PFSK-1 (cell line): ENCODE measurements around the gene POLR3A.

Source experiments
- FOXP2 ChIP-seq: optimal IDR thresholded peaks from 2 replicates; pipeline ENCODE3; 2011; ENCODE audit warnings: borderline replicate concordance, control low read depth, inconsistent platforms; ENCODE audit not compliant: insufficient read depth; ENCODE audit errors: extremely low read length, extremely low read depth
- POLR2AphosphoS5 ChIP-seq: IDR thresholded peaks from 2 replicates; pipeline ENCODE4 v1.6.1; 2012; ENCODE audit warnings: low read depth, mild to moderate bottlenecking, control low read depth, low read length, moderate library complexity
- SIN3A ChIP-seq: IDR thresholded peaks from 2 replicates; pipeline ENCODE4 v1.6.1; 2012; ENCODE audit warnings: mild to moderate bottlenecking, low read length, moderate library complexity, borderline replicate concordance; ENCODE audit not compliant: insufficient read depth
- TAF1 ChIP-seq: IDR thresholded peaks from 2 replicates; pipeline ENCODE4 v1.6.1; 2012; ENCODE audit warnings: low read length, control low read depth, borderline replicate concordance; ENCODE audit not compliant: insufficient read depth
- TF ChIP-seq, protein P1 (sequence below), 2 experiments: IDR thresholded peaks; 2 replicates each; pipeline versions ENCODE4 v1.6.1 to v1.8.0; 2011 to 2012; ENCODE audit warnings: low read depth in 2 of 2, low read length in 2 of 2, control low read depth in 1 of 2, inconsistent platforms in 1 of 2, mild to moderate bottlenecking in 1 of 2, moderate library complexity in 1 of 2; ENCODE audit not compliant: insufficient read depth in 1 of 2

POLR3A gene

DNA sequence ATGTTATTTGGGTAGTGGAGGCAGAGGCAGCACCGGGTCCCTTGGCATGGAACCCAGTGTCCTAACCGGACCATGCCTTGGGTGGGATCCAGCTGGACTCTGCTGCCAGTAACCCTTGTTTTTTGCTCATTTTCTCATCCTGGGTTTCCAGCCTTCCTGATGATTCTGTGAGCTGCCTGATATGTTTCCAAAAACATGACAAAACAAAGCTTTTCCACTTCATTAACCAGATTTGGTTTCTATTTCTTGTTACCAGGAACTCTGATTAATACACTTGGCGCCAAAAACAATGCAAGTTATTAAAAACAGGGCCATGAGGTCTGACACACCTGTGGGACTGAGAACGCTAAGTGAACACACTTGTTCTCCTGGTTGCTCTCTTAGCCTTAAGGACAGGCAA is 69.9 kb downstream of the POLR3A start:
- no peak for TF ChIP-seq POLR2AphosphoS5
- TF ChIP-seq, protein P1, sequence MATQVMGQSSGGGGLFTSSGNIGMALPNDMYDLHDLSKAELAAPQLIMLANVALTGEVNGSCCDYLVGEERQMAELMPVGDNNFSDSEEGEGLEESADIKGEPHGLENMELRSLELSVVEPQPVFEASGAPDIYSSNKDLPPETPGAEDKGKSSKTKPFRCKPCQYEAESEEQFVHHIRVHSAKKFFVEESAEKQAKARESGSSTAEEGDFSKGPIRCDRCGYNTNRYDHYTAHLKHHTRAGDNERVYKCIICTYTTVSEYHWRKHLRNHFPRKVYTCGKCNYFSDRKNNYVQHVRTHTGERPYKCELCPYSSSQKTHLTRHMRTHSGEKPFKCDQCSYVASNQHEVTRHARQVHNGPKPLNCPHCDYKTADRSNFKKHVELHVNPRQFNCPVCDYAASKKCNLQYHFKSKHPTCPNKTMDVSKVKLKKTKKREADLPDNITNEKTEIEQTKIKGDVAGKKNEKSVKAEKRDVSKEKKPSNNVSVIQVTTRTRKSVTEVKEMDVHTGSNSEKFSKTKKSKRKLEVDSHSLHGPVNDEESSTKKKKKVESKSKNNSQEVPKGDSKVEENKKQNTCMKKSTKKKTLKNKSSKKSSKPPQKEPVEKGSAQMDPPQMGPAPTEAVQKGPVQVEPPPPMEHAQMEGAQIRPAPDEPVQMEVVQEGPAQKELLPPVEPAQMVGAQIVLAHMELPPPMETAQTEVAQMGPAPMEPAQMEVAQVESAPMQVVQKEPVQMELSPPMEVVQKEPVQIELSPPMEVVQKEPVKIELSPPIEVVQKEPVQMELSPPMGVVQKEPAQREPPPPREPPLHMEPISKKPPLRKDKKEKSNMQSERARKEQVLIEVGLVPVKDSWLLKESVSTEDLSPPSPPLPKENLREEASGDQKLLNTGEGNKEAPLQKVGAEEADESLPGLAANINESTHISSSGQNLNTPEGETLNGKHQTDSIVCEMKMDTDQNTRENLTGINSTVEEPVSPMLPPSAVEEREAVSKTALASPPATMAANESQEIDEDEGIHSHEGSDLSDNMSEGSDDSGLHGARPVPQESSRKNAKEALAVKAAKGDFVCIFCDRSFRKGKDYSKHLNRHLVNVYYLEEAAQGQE (IDR thresholded peaks at IDR 0.05; ENCODE audit: insufficient read depth in 1 of 2, low read depth in 2 of 2, low read length in 2 of 2) = no peak
- TF ChIP-seq FOXP2 = no peak
- no peak for TF ChIP-seq TAF1
- TF ChIP-seq SIN3A = no peak

DNA sequence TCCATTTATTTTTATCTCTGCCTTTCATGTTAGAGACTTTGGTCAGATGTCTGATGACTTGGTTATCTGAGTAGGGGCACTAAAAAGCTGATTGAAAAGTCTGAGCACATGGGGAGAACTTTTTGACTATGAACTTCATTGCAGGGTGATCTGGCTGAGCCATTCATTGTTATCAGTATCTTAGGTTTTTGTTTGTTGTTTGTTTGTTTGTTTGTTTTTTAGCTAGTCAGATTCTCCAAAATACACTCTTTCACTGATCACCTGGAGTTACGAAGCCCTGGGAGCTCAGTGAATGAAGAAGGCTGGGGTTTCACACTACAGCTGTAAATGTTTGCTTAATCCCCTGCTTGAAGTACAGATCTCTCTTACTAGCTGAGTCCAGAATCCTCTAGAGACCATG is 74.2 kb downstream of the POLR3A start:
- TF ChIP-seq FOXP2 (no peak), TAF1 (no peak), SIN3A (no peak), POLR2AphosphoS5 (no peak)
- TF ChIP-seq, protein P1 (IDR thresholded peaks at IDR 0.05; ENCODE audit: insufficient read depth in 1 of 2, low read depth in 2 of 2, low read length in 2 of 2) = no peak

DNA sequence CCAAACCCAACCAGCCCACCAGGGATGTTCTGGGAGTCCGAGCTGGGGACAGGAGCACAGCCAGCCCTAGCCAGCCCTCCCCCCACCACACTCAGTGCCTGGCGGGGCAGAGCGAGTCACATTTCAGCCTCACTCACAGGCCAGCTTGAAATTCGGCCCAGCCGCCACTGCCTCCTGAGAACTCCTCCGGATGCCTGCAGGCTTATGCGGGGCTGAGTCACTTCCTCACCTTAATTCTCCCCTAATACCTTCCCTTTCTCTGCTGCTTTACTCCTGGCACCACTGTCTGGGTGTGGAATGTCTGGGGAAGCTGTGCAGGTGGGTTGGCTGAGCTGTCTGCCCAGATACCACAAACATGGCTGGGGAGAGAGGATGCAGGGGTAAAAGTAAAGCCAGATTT is 80.1 kb downstream of the POLR3A start:
- TF ChIP-seq POLR2AphosphoS5 = no peak
- TF ChIP-seq, protein P1 (IDR thresholded peaks at IDR 0.05; ENCODE audit: insufficient read depth in 1 of 2, low read depth in 2 of 2, low read length in 2 of 2) = no peak
- no peak for TF ChIP-seq SIN3A
- TF ChIP-seq FOXP2 = no peak
- TF ChIP-seq TAF1 = no peak

DNA sequence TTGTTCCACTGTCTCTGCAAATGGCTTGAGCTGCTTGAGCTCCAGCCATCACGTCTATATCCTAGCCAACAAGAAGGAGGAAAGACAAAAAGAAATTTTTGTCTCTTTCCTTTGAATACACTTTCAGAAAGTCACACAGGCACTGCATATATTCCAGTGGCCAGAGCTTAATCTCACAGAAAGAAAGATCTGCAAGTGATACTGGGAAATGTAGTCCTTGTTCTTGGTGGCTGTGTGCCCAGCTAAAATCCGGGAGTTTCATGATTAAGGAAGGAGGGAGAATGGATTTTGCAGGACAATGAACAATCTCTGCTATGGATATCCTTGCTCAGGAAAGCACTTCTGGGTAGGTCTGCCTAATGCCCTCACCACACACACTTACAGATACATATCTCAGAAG is 83.2 kb downstream of the POLR3A start:
- TF ChIP-seq POLR2AphosphoS5 = no peak
- no peak for TF ChIP-seq FOXP2
- TF ChIP-seq SIN3A = no peak
- TF ChIP-seq, protein P1 (IDR thresholded peaks at IDR 0.05; ENCODE audit: insufficient read depth in 1 of 2, low read depth in 2 of 2, low read length in 2 of 2) = no peak
- TF ChIP-seq TAF1 = no peak

DNA sequence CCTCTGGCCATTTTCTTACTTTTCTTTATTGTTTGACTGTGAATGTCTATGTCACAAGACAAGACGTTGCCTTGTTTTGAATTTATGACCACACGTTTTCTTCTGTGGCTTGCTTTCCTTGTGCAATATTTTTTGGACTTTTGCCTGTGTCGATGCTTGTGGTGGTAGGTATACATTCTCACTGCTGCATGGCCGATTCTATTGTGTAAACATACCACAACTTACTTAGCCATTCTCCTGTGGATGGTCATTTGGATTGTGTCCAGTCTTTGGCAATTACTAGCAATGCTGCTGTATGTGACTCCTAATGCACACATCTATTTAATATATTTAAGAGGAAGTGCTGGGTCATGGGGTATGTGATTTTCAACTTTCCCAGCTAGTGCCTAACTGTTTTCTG is 84.8 kb downstream of the POLR3A start:
- TF ChIP-seq POLR2AphosphoS5 = no peak
- no peak for TF ChIP-seq SIN3A
- no peak for TF ChIP-seq FOXP2
- TF ChIP-seq, protein P1 (IDR thresholded peaks at IDR 0.05; ENCODE audit: insufficient read depth in 1 of 2, low read depth in 2 of 2, low read length in 2 of 2) = no peak
- TF ChIP-seq TAF1 = no peak
